ENCODE results near the gene ITPK1.

The ITPK1 gene

DNA sequence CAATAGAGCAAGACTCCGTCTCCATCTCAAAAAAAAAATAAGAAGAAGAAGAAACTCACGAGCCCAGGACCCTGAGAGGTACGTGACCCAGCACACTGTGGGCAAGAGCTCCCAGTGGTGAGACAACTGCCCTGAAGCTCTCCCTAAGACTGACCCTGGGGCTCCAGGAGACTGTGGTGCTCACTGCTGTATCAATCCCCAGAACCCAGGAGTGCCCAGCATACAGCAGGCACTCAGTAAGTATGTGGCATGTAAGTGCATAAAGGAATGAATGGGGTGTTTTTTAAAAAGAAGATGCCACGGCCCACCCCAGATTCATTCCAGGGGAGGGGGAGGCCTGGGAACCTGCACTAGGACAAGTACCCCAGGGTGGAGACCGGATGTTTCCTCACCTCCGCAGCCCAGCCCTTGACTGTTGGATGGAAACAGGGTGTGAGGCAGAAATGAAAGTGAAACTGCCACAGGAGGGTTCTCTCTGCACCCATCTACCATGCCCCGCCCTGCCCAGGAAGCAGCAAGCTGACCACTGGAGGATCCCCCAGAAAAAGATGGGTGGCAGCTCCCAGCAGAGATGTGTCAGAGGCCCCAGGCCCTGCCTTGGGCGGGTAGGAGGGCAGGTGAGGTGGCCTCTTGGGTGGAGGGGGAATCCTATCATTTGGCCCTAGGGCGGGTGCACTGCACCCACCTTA, 12.2 kb downstream of the ITPK1 start:
- DNase-seq, result peak; percentile 24

DNA sequence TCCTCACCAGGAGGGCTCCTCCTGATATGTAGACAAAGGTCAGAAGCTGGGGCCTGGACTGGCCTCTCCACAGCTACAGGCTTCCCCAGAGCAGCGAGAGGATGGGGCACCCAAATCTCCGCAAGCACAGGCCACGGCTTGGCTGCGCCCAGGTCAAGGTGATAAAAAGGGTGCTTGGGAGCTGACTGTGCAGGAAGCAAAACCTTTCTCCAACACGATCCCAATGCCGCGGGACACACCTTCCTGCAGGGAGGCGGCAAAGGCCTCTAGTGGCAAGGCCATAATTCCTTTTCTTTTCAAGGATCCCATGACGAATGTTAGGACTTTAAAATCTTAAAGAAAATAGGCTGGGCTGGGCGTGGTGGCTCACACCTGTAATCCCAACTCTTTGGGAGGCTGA, 13.6 kb downstream of the ITPK1 start:
- DNase-seq, result no peak

DNA sequence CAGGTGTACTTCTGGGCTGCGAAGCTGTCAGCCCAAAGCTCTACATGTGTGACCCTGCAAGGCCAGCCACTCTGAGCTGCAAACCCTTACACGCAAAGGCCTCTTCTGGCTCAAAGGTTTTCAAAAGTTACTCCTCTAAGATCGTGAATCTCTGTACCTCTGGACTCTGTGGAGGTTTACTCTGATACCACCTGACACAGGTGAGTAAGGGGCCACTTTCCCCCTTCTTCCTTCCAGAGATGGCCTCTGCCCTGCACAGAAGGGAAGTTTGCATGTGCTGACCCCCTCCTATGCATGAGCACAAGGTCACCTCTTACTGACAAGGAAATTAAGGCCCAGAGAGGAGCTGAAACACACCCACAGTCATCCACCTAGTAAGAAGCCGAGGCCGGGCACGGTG, 14.5 kb downstream of the ITPK1 start:
- DNase-seq, result no peak

DNA sequence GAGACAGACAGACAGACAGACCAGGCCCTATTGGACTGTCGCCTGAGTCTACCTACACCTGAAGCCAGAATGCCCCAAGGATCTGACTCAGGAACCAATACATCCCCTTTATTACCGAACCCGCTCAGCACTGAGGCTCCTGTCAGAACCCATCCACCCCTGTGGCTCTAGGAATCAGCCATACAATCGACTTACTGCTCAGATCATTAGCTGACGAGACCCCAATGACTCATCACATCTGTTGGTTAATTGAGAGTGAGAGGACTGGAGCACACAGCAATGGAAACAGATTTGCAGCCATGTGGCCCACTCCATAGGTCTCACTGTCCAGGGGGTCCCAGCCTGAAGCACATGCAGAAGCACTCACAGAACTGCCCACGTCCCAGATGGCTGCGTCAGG, 15.2 kb downstream of the ITPK1 start:
- DNase-seq, result no peak

DNA sequence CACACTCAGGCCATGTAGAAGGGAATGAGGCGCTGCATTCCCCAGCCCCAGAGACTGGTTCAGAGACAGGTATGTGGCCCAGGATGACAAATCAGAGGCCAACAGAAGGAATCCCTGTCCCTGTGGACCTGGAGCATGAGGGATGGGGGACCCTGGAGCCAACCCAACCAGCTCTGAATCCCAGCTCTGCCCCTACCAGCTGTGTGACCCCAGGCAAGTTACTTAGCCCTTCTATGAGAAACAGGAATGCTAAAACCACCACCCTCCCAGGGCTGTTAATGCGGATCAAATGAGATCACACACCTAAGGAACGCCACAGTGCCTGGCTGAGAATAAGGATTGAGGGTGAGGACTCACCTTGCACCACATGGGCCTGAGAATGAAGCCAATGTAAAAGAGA, 15.6 kb downstream of the ITPK1 start:
- no peak for DNase-seq

DNA sequence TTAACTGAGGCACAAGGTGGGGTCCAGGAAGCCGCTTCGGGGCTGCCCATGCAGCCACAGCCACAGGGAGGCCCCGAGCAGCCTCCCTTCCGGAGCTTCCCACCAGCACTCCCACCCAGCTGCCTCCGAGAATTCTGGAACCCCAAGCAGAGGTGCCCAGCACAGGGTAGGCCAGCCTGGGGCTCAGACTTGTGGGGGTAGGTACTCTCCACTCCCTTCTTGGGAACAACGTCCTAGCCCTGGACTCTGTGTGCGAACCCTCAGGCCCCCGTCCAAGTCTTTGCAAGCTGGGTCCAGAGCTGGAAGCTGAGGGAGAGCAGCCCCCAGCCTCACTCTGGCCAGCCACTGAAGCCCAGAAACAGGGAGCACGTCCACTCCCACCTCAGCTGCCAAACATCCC, 16.1 kb downstream of the ITPK1 start:
- no peak for DNase-seq

DNA sequence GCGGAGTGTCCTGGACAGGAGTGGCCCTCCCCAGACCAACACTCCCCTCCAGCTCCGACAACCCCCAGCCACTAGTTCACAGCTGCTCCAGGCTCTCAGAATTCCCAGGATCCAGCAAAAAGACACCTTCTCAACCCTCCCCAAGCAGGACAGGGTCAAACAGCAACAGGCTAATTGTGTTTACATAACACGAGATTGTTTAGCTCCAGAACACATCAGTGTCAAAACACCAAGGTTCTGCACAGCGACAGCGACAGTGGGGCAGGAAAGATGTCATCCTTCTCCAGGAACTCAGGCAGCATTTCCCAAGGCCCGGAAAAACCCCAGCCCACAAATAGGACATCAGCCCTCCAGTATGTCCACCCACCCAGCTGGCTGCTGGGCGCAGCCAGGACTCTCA, 16.5 kb downstream of the ITPK1 start:
- DNase-seq, result no peak

DNA sequence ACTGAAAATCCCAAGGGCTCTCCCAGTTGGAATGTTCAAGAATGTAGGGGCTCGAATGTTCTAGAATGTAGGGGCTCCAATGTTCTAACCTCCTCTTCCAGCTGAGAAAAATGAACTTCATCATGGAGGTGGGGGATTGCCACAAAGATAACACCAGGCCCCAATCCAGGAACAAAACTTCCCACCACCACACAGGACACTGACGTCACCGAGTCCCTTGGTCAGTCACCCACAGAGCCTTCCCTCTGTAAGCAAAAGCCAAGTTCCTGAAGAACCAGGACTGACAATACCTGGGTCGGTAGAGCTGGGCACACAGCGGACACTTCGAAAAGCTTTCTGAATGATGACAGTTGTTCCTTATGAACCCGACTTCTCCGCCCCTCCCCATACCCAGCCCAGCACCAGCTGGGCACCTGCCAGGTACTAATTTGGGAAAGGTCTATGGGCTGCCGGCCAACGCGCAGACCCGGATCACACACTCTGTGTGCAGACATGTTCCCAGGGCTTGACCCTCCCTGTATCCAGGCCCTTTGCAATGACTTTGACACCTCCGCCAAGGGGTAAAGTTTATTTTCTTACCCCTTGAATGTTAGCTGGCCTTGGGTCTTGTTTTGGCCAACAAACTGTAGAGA, 18.9 kb downstream of the ITPK1 start:
- DNase-seq, result no peak

DNA sequence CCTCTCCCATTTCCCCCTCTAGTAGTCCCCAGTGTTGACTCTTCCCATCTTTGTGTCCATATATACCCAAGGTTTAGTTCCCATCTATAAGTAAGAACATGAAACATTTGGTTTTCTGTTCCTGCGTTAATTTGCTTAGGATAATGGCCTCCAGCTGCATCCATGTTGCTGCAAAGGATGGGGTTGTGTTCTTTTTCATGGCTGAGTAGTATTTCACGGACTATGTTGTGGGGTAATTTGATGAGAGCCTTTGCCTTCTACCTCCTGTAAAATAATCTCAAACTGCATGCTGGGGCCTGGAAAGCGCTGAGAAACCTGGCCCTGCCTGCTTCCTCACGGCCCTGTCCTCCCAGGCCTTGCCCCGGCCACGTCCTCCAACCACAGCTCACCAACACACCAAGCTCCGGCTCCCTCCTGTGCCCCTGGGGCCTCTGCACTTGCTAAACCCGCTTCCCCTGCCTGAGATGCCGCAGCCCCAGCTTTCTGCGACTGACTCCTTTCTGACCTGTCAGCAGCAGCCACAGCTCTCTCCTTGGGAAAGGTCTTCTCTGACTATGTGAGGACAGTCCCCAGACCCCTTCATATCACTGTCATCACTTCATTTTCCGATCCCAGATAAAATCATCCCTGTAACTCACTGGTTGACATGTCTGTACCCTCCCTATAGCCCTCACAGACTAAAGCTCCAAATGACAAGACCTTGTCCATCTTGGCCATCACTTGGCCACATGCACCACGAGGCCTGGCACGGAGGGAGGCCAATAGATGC, 19.8 kb downstream of the ITPK1 start:
- no peak for DNase-seq

DNA sequence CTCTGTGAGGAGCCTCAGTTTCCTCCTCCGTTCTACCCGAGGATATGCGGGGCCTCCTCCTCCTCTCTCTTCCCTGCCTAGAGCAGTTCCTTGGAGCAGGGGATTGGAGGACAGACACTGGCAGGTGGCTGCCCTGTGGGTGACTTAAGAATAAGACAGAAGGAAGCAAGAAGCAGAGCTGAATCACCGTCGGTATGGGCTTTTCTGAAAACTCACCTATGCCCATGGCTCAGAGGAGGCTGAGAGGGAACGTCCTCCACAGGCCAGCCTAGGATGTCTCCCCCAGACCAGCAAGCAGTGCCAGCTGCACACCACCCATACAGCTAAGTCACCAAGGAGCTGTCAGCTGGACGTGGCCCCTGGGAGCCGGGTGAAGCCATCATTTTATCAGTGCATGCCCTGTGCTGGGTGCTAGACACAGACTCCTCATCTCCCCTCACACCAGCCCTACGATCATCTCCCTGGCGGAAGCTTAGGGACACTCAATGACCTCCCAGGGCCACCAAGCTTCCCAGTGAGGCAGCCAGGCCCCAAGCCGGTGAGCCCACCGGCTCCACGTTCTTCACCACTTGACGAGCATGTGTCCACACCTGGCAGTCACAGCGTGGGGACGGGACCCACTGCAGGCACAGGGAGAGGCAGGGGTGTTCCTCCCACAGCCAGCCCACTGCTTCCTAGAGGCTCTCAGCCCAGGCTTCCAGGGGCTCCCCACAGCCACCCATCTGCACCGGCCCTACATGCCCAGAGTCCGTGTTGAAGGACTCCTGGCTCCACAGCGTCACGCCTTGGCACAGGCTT, 21.4 kb downstream of the ITPK1 start:
- no peak for DNase-seq

DNA sequence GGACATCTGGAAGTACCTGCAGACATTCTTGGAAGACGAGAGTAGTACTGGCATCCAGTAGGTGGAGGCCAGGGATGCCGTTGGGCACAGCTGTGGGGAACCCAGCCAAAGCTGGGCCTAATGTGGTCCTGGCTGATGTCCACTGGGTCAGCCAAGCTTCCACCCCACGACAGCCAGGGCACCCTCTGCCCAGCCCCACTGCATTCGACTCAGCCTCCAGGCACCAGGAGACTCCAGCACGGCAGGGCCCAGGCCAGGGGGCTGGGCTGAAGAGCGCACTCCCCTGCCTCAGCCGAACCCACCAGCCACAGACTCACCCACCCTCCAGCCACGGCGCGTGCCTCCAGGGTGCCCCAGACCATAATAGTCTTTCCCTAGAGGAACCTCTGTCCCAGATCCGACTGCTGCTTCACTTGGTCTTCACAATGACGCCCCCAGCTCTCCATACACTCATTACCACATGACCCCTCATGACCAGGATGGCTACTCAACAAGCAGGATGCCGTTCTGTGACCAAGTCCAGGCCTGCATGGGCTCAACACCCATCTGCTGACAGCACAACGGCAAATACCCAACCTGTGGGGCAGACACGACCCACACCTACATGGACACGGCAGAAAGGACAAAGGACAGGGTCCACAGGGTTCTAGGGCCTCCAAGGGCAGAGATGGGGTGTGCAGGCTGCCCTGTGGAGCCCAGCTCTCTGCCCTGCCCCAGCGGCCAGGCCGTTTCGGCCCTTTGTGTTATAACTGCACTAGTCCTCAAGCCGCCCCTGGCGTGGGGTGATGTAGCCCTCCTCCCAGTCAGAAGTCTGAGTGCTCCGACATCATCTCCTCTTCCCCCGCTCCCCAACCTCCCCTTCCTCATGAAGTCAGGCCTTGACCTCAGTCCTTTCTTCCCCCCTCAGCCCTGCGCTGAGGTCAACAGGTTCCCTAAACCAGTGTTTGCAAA, 22.8 kb downstream of the ITPK1 start:
- DNase-seq, result no peak

DNA sequence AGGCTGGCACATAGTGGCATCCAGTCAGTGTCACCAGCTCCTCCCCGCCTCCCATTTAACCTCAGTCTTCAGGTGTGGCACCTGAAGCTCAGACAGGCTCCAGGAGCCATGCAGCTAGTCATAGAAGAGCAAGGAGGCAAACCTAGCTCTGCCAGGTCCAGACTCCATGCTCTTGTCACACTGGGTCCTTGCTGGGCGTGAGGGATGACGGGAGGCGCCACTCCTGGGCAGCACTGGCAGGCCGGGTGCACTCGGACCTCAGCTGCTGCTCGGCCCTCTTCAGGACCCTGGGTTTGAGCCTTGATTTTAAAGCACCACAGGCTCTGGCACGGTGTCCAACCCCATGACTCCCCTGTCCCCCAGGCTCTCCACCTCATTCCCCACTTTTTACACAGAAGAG, 24.1 kb downstream of the ITPK1 start:
- no peak for DNase-seq

DNA sequence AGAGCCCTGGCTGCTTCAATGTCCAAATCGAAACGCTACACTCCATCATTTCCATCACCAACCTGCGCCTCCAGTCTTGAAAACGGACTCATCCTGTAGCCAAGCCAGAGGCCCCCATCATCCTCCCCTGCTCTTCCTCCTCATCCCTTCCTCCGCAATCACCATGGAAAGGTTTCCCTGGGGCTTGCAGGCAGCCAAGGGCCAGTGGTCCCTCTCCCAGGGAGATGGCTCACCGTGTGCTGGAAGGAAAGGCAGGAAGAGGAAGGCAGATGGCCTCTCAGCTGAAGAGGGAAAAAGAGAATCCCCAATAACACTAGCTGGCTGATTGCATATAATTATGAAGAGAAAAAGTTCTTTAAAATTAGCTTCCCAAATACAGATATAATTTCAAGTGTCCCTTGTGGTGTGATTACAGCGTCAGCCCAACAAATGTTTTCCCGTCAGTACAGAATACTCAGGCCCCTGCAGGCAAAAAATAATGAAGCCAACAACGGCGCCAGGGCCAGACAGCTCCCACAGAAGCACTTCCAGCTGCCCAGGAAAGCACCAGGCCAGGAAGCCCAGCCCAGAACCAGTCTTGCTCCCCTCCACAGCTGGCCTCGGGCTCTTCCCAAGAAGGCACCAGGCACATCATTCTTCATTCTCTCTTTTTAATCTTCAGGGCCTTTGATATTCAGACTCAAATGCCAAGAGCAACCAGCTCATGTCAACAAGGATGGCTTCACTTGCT, 24.7 kb downstream of the ITPK1 start:
- no peak for DNase-seq

DNA sequence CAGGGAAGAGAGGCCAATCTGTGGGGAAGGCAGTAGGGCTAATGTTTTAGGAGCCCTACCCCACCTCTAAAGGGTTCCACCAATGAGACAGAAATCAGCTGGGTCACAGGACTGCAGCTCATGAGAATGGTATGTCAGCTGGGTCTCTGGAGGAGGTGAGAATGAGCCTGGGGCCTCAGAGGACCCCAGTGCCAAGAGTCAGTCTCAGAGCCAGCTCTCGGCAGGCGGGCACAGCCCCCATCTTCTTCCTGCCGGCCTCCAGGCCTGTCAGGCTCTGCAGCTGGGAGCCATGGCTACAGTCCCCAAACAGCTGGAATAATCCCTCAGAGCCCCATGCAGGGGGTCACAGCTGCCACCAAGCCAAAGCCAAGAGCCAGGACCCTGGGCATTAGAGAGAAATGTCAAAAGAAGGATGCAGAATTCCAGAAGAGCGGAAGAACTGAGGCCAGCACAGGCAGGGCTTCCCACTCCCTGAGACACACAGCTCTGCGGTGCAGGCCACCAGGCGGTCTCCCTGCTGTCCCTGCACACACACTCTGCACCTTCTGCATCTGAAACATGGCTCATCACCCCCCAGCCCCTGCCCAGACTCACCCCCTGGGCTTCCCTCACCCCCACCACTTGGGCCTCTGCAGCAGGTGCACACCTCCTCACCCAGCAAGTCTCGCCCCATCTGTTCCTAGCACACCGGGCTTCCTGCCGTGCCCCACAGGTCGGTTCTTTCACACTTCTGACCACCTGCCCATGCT, 26.0 kb downstream of the ITPK1 start:
- no peak for DNase-seq

DNA sequence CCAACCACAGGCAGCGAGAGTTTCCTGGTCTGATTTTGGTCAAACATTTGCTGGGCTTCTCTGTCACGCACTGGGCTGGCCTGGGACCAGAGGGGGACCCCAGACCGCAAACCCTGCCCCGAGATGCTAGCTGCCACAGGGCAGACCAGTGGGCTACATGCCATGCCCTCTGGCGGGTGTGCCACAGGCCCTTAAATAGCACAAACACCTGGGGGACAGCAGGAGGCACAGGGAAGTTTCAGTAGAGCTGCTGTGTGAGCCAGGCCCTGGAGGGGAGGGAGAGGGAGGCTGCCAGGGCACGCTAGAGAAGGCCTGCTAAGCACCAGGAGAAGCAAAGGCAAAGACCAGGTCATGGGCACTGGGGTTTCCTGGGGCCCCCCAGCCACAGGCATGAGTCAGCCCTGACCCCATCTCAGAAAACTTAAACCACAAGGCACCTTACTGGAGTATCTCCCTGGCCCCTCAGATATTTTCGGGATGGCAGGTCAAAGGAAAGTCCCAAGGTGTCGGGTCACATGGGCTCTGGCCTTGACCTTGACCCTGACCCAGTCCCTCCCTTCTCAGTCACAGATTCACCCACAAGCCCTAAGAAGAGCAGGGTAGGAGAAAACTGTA, 29.2 kb downstream of the ITPK1 start:
- DNase-seq, result no peak

DNA sequence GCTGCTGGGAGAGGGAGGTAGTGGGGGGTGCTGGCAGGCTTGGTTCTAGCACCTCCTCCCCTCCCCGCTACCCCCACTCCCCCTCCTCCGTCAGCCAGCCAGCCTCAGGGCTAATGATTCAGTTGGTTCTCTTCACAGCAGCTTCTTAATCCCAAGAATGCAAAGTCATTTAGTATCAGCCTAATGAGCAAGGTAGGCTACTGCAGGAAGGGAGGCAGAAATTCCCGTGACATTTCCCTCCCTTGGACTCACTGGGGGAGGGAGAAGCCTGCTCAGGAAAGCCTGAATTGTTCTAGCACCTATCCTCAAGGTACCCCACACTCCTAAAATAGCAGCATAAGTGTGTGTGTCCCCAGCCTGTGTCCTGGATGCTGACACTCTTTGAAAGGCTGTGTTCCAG, 29.8 kb downstream of the ITPK1 start:
- no peak for DNase-seq

DNA sequence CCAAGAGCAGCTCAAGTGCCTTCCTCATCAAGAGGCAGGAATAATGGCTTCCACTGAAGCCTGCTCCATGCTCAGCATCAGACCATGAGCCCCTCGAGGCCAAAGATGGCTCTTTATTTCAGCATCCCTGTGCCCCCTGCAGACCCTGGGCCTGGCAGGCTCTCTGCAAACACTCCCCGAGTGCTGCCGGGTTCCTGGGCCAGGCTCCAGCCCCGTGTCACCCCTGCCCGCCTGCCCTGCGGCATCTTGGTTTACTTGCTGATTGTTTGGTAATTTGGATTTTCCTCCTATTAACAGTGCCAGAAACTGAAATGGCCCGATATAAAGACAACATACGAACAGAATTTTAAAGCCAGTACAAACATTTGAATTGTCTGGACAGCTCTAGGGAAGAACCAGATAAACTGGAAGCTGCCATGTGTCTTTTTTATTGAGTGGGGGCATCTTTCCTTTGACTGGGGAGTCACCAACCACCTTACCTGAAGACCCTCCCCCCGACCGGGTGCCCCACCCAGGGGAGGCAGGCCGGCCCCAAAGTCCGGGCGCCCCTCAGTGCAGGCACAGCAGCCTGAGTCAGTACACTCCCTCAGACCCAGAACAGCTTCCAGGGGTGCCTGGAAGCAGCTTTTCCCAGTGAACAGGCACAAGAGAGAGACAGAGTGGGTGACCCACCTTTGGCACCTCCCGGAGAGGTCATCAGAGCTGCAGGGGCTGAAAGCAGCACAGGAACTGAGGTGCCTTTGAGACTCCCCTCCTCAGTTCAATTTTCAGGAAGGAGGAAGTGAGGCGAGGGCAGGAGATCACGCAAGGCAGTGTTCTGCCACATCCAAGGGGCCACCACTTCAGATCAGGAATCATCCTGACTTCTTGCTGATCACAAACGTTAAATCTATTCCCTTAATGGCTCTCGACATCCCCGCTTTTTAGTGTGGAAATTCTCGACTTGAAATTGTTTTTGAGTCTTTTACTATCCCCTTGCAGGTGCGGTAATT, 30.6 kb downstream of the ITPK1 start:
- no peak for DNase-seq

DNA sequence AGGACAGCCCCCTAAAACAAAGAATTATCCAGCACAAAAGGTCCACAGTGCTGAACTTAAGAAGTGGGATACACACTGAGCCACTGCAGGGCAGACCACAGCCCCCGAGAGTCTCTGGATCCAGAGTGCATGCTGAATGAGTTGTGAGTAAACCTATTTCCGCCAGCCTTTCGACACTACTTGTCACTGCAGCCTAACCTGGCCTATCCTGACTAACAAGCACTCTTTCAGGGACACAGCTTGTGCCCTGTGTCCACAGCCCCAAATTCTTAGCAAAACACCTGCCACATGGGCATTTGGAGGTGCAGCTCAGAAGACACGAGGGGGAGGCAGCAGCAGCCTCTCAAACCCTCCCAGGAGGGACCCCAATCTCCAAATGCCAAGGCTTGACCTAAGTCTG, 31.3 kb downstream of the ITPK1 start:
- DNase-seq, result no peak

DNA sequence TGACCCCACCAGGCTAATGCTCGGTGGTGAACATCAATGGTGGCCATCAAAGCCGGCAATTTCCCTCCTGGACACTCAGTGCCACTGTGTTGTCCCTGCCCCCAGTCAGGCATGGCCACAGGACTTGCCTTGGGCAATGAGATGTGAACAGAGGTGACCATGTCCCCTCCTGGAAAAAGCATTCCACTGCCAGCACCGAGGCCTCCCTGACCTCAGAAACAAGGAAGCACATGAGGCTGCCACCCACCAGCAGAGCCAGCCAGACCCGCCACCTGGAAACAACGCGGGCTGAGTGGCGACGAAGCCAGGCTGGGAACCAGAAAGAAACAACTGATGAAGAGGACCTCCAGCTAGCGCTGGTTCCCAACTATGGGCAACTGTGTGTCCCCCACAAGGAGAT, 31.8 kb downstream of the ITPK1 start:
- no peak for DNase-seq
